ENCODE data around the gene COA7. TPM values are rescaled to one million over a fixed set of nuclear protein-coding genes. Genes with fewer than 3 reads are reported as not detected.

COA7 gene
- total RNA-seq, 8 experiments from 2014 or later, result 16.3 to 27.6 (median 20.9) TPM

- ATAC-seq (replicated peaks in 6 of 8), result peak in 3 of 8 experiments; percentile 91 to 97 (median 95)
- H3K27ac ChIP-seq, result no peak overlapping the region
Measured at GRCh38 chr1:52677076-52677806, 20.9 kb downstream of the COA7 start.

GRCh38 chr1:52676249-52676903, 21.8 kb downstream of the COA7 start:
- in situ Hi-C loops (cut with MboI; ENCODE audit: low pct_unique_long_range_greater_than_20kb in 2 of 9, low sequenced_read_pairs in 9 of 9, unreplicated experiment in 9 of 9), result loop anchor here in 3 of 9 experiments (25.0 kb wide), 3 partner anchors 189 to 239 kb away; no protein-coding TSS in a partner anchor
- Histone ChIP-seq H3K4me1 (replicated peaks in 1 of 2) (peaks cover 10 to 19% of the 10 kb centered on the region in 2 donors), H3K4me3 (no peak overlapping the region), H3K27ac (no peak overlapping the region)
- ATAC-seq (replicated peaks in 6 of 8), result peak in 1 of 8 experiments; percentile 11
- WGBS, 10 experiments, result 62 to 100% (median 81%) methylated on average over 1 to 8 of the region's 8 CpGs; no CpG with 5 or more reads in 2 of the 10 experiments

More at GRCh38 chr1:52677076-52677806, 20.9 kb downstream of the COA7 start:
- peaks cover 10 to 19% of the 10 kb centered on the region in 2 donors for H3K4me1 ChIP-seq (replicated peaks in 1 of 2)
- no peak overlapping the region for H3K4me3 ChIP-seq
- whole genome bisulfite sequencing, 10 experiments, result 22 to 100% (median 81%) methylated on average over 2 to 6 of the region's 6 CpGs
- in situ Hi-C loops (cut with MboI; ENCODE audit: low pct_unique_long_range_greater_than_20kb in 2 of 9, low sequenced_read_pairs in 9 of 9, unreplicated experiment in 9 of 9), result loop anchor here in 3 of 9 experiments (25.0 kb wide), 3 partner anchors 190 to 240 kb away; no protein-coding TSS in a partner anchor

GRCh38 chr1:52674497-52675384, 23.4 kb downstream of the COA7 start:
- no peak overlapping the region for H3K4me3 ChIP-seq
- in situ Hi-C loops (cut with MboI; ENCODE audit: low pct_unique_long_range_greater_than_20kb in 2 of 9, low sequenced_read_pairs in 9 of 9, unreplicated experiment in 9 of 9), result loop anchor here in 5 of 9 experiments (25.0 kb wide), 5 partner anchors 112 to 237 kb away; partner anchors contain the start of gene TUT4 (in 3 of the 5)
- peak overlapping the region; percentile 6 to 9 for H3K27ac ChIP-seq
- peaks cover 10 to 19% of the 10 kb centered on the region in 2 donors for H3K4me1 ChIP-seq (replicated peaks in 1 of 2)
- WGBS, 10 experiments, result 73 to 100% (median 91%) methylated on average over 1 to 6 of the region's 6 CpGs; no CpG with 5 or more reads in 2 of the 10 experiments
- ATAC-seq (replicated peaks in 6 of 8), result peak in 5 of 8 experiments; percentile 73 to 97 (median 96)

GRCh38 chr1:52673513-52673912, 24.6 kb downstream of the COA7 start:
- no peak for ATAC-seq (replicated peaks in 6 of 8)
- WGBS, 10 experiments, result 63 to 95% (median 91%) methylated on average over 1 to 4 of the region's 4 CpGs; no CpG with 5 or more reads in 2 of the 10 experiments
- H3K4me1 ChIP-seq (replicated peaks in 1 of 2), result peaks cover 10 to 12% of the 10 kb centered on the region in 2 donors

DNA sequence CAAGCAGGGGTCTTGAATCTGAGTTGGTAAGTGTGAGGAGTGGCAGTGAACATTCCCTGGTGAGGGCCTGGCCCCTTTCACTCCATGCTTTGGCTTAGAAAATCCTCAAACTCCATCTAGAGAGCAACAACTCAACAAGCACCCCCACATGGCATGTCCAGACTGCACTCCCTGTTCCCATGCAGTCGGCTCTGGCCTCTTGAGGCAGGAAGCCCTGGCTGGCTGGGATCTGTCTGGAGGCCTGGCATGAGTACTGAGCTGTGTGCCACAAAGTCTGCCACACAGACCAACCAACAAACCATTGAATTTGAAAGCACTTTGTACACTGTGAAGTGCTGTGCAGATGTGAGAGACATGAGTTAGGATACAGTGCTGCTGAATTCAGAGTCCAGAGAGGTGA, 25.2 kb downstream of the COA7 start:
- no peak overlapping the region for H3K27ac ChIP-seq
- WGBS, 10 experiments, result 29% methylated on average over 1 of the region's 1 CpG; no CpG with 5 or more reads in 9 of the 10 experiments
- ATAC-seq (replicated peaks in 6 of 8), result peak in 1 of 8 experiments; percentile 18
- H3K4me3 ChIP-seq, result no peak overlapping the region
- peaks cover 10 to 12% of the 10 kb centered on the region in 2 donors for H3K4me1 ChIP-seq (replicated peaks in 1 of 2)
- in situ Hi-C loops (cut with MboI; ENCODE audit: low pct_unique_long_range_greater_than_20kb in 2 of 9, low sequenced_read_pairs in 9 of 9, unreplicated experiment in 9 of 9), result loop anchor here in 4 of 9 experiments (25.0 kb wide), 3 partner anchors 111 to 236 kb away; partner anchors contain the start of gene TUT4 (in 3 of the 4)

More at GRCh38 chr1:52673513-52673912, 24.6 kb downstream of the COA7 start:
- no peak overlapping the region for H3K27ac ChIP-seq
- in situ Hi-C loops (cut with MboI; ENCODE audit: low pct_unique_long_range_greater_than_20kb in 2 of 9, low sequenced_read_pairs in 9 of 9, unreplicated experiment in 9 of 9), result loop anchor here in 4 of 9 experiments (25.0 kb wide), 3 partner anchors 111 to 236 kb away; partner anchors contain the start of gene TUT4 (in 3 of the 4)
- no peak overlapping the region for H3K4me3 ChIP-seq

DNA sequence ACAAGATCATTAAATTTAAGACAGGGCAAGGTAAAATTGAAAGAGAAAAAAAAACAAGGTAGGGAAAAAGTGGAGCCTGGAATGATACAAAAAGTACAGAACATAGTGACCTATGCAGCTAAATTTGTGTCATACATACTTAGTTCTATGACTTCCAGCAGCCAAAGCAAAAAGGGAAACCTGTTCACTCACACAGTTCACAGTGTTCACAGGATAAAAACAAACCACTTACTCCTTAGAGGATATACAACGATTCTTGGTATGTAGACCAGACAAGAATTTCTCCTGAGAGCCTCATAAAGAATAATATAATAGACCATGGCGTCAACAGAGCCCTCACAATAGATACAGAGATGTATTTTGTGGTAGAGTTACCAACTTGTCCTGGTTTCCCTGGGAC, 27.5 kb downstream of the COA7 start:
- in situ Hi-C loops (cut with MboI; ENCODE audit: low pct_unique_long_range_greater_than_20kb in 2 of 9, low sequenced_read_pairs in 9 of 9, unreplicated experiment in 9 of 9), result loop anchor here in 4 of 9 experiments (25.0 kb wide), 3 partner anchors 108 to 233 kb away; partner anchors contain the start of gene TUT4 (in 3 of the 4)
- H3K4me1 ChIP-seq (replicated peaks in 1 of 2), result peaks cover 15 to 18% of the 10 kb centered on the region in 2 donors
- H3K4me3 ChIP-seq, result no peak overlapping the region
- no peak for ATAC-seq (replicated peaks in 6 of 8)
- H3K27ac ChIP-seq, result no peak overlapping the region
- WGBS, 10 experiments, result 46 to 95% (median 80%) methylated on average over 1 to 2 of the region's 2 CpGs; no CpG with 5 or more reads in 1 of the 10 experiments

- in situ Hi-C loops (cut with MboI; ENCODE audit: low pct_unique_long_range_greater_than_20kb in 2 of 9, low sequenced_read_pairs in 9 of 9, unreplicated experiment in 9 of 9), result loop anchor here in 4 of 9 experiments (25.0 kb wide), 3 partner anchors 107 to 232 kb away; partner anchors contain the start of gene TUT4 (in 3 of the 4)
- peak in 3 of 8 experiments; percentile 69 to 78 (median 73) for ATAC-seq (replicated peaks in 6 of 8)
- WGBS, 10 experiments, result 50 to 100% (median 88%) methylated on average over 1 of the region's 1 CpG
- Histone ChIP-seq H3K27ac (no peak overlapping the region), H3K4me3 (no peak overlapping the region), H3K4me1 (replicated peaks in 1 of 2) (peaks cover 20 to 21% of the 10 kb centered on the region in 2 donors)
Measured at GRCh38 chr1:52669696-52670095, 28.5 kb downstream of the COA7 start.

DNA sequence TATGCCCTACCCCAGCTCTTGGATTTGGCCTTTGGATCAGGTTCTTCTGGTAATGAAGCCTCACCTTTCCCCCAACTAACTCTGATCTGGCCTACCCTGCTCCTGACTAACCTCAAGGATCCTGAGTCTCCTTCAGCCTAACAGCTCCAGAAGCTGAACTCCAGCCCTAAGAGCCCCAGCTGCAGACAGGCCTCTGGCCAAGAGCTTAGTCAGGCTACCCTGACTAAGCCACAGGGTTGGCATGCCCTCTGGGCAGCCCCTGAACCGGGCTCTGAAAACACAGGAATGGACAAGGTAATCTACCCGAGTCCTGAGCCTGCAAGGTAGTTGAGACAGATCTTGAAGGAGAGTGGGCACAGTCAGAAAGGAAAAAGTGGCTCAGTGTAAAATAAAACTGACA, 29.4 kb downstream of the COA7 start:
- in situ Hi-C loops (cut with MboI; ENCODE audit: low pct_unique_long_range_greater_than_20kb in 2 of 9, low sequenced_read_pairs in 9 of 9, unreplicated experiment in 9 of 9), result loop anchor here in 4 of 9 experiments (25.0 kb wide), 3 partner anchors 106 to 231 kb away; partner anchors contain the start of gene TUT4 (in 3 of the 4)
- no peak overlapping the region for H3K27ac ChIP-seq
- no peak overlapping the region for H3K4me3 ChIP-seq
- ATAC-seq (replicated peaks in 6 of 8), result no peak
- peaks cover 18% of the 10 kb centered on the region in 2 donors for H3K4me1 ChIP-seq (replicated peaks in 1 of 2)
- WGBS, 10 experiments, result 33 to 100% (median 86%) methylated on average over 1 to 2 of the region's 2 CpGs; no CpG with 5 or more reads in 6 of the 10 experiments

DNA sequence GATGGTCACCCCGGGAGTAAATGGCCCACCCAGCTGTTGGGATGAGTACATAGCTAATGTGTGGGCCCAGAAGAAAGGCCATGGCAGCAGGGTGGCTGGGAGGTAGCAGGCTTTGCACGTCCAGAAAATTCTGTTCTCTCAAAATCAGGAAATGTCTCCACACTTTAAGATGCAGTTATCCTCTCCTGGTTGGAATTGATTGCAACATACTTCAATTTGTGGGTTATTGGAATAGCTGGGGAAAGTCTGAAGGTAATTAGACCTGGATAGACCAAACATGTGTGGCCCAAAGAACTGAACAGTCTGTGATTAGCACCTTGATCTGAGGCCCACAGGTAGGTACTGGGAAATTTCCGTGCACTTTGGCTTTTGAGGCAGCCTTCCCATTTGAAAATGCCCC, 30.2 kb downstream of the COA7 start:
- in situ Hi-C loops (cut with MboI; ENCODE audit: low pct_unique_long_range_greater_than_20kb in 2 of 9, low sequenced_read_pairs in 9 of 9, unreplicated experiment in 9 of 9), result loop anchor here in 4 of 9 experiments (25.0 kb wide), 3 partner anchors 106 to 231 kb away; partner anchors contain the start of gene TUT4 (in 3 of the 4)
- H3K27ac ChIP-seq, result no peak overlapping the region
- peaks cover 25 to 26% of the 10 kb centered on the region in 2 donors for H3K4me1 ChIP-seq (replicated peaks in 1 of 2)
- no peak for ATAC-seq (replicated peaks in 6 of 8)
- WGBS, 10 experiments, result 20 to 100% (median 81%) methylated on average over 1 to 3 of the region's 3 CpGs; no CpG with 5 or more reads in 4 of the 10 experiments
- no peak overlapping the region for H3K4me3 ChIP-seq

DNA sequence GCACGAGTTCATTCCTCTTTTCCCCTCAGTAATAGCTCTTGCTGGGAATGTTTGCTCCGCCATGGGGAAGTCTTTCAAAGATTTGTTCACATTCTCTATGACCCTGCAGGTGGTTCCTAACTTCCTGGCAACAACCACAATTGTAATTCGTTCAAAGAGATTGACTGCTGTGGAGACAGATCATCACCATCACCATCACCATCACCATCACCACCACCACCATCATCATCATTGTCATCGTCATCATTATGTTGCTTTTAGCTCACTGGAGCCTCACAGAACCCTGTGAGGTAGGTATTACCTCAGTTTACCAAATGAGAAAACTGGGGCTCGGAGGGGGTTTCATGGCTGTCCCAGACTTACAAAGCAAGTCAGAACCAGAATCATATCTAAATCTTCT, 30.9 kb downstream of the COA7 start:
- WGBS, 10 experiments, result 74 to 100% (median 88%) methylated on average over 2 to 5 of the region's 5 CpGs; no CpG with 5 or more reads in 3 of the 10 experiments
- in situ Hi-C loops (cut with MboI; ENCODE audit: low pct_unique_long_range_greater_than_20kb in 2 of 9, low sequenced_read_pairs in 9 of 9, unreplicated experiment in 9 of 9), result loop anchor here in 4 of 9 experiments (25.0 kb wide), 3 partner anchors 105 to 230 kb away; partner anchors contain the start of gene TUT4 (in 3 of the 4)
- ATAC-seq (replicated peaks in 6 of 8), result no peak

GRCh38 chr1:52665006-52665941, 32.9 kb downstream of the COA7 start:
- H3K4me3 ChIP-seq, result no peak overlapping the region
- peaks cover 50 to 52% of the 10 kb centered on the region in 2 donors for H3K4me1 ChIP-seq (replicated peaks in 1 of 2)
- ATAC-seq (replicated peaks in 6 of 8), result peak; percentile 6 to 78 (median 64)
- WGBS, 10 experiments, result 0 to 100% (median 77%) methylated on average over 1 to 7 of the region's 8 CpGs
- in situ Hi-C loops (cut with MboI; ENCODE audit: low pct_unique_long_range_greater_than_20kb in 2 of 9, low sequenced_read_pairs in 9 of 9, unreplicated experiment in 9 of 9), result loop anchor here in 4 of 9 experiments (25.0 kb wide), 3 partner anchors 103 to 228 kb away; partner anchors contain the start of gene TUT4 (in 3 of the 4)
- H3K27ac ChIP-seq, result peak overlapping the region; percentile 60 to 61

More for the DNA sequence above, 30.9 kb downstream of the COA7 start:
- H3K4me1 ChIP-seq (replicated peaks in 1 of 2), result peaks cover 31 to 32% of the 10 kb centered on the region in 2 donors
- H3K4me3 ChIP-seq, result no peak overlapping the region
- no peak overlapping the region for H3K27ac ChIP-seq
